ACHN (cell line): ENCODE data around the gene HS3ST5.
"Not testable (repeated sequence)": the region's sequence is repeated elsewhere in the genome, so short reads cannot be mapped to it uniquely, and the experiment has no call there.

ENCODE experiments used
- DNase-seq: peaks from one replicate; pipeline ENCODE4 v3.0.0-alpha.2; 2015
- in situ Hi-C: cut with HindIII; loops from 2 replicates; pipeline ENCODE4 v1.10.0; 2017; ENCODE audit warnings: low sequenced_read_pairs, low pct_ligation_motif_present, low pct_unique_long_range_greater_than_20kb

HS3ST5 gene

DNA sequence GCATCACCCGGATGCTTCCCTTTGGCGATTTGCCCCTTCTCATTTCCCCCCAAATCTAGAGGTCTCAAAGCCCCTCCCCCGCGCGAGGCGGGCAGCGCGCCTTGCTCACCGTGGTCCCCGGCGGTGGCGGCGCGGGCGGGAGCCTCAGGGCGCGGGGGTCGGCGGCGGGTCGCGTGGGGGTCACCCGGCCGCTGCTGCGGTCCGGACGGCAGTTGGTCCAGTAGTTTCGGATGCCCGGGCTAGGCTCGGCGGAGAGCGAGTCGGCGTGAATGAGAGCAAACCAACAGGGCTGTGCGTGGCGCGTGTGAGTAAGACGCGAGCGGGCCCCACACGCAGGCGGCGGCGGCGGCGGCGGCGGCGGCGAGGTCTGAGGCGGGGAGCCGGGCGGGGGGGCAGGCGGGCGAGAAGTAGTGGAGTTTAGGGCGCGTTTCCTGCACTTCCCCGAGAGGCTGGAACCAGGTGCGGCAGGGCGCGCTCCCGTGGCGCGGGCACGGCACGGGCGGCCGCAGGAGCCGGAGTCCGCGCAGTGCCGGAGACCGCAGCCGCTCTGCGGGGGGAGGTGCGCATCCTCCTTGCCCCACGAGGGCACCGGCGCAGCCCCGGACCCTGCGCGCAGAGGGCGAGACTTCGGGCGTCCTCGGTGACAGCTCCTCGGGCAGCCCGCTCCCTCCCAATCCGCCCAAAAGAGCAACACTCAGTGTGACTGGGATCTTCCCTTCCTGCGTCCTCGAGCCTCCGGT lies 567 bp downstream of the HS3ST5 start:
- in situ Hi-C loops = no loop called here
- peak; percentile 5 for DNase-seq

DNA sequence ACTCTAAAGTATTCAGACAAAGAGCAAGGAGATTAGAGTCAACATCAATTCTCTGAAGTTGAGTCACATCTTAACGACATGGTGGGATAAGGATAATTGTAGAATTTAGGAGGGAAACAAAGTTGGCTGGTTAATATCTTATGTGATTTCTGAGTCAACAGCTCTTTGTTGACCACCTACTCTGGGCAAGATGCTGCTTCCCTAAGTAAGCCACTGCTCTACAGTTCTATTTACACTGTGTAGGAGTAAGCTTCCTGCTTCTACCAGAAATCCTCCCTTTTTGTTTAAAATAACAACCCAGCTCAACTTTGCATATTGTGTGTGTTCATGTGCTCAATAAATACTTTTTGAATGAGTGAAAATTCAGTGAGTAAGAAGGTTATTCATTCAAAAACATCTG lies 3.1 kb downstream of the HS3ST5 start:
- in situ Hi-C loops = no loop called here
- DNase-seq = no peak

DNA sequence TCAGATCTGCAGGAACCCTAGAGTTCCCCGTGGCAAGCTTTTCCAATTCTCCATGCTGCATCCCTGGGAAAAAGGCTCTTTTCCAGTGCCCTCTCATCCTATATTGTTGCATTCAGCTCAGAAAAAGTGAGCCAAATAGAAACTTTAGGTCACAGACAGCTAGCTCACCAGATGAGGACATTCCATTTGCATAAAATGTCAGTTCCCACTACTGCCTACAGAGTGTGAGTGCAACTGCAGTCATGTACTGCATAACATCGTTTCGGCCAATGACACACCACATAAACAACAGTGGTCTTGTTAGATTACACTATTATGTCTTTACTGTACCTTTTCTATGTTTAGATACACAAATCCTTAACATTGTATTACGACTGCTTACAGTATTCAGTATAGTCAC lies 8.6 kb downstream of the HS3ST5 start:
- DNase-seq = no peak
- in situ Hi-C loops = no loop called here

DNA sequence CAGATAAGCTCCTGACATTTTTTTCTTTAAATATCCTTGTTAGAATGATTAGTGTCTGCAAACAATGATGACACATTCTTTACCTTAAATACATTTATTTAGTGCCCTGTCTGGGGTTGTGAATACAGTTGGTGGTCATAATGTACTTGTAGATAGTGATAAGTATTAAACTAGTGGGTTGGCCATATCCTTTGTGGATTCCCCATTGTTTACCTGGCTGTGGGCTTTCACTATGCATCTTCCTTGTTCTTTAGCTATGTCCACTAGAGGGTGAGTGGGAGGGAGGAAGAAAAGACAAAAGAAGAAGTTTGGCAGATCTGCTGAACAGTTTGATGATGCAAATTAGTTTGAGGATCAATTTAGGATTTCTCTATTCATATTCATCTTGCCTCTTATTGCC lies 15.7 kb downstream of the HS3ST5 start:
- in situ Hi-C loops = no loop called here
- DNase-seq = no peak

DNA sequence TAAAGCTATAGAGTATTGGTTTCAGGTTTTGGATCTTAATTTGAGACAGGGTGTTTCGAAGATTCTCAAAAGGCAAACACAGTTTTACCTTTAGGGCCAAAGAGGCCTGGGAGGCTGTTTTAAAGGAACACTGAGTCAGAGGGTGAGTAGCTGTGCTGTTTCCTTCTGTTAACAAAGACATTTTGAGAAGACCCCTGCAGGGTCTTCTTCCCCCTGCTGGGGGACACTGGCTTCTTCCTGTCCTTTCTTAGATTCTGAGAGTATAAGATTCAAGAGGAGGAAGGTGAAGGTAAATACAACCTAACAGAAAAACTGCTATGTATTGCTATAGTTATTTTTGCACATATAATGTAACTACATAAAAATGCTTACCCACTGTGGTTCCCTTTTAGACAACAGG lies 19.0 kb downstream of the HS3ST5 start:
- in situ Hi-C loops = no loop called here
- DNase-seq = no peak

DNA sequence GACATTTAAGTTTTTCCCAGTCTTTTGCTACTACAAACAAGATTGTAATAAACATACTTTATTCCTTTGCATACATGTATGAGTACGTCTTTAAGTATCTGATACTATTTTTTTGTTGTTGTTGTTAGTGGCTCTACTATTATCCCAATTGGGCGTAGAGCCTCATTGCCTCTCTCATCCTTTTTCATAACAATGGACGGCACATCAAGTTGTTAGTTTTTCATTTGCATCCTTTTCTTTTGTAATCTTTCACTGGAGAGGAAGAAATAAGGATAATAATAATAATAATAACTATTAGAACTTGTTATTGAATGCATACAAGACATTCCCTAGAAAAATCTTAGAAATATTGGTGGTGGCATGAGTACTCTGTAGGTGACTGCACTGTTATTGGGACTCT lies 23.1 kb downstream of the HS3ST5 start:
- in situ Hi-C loops = no loop called here
- no peak for DNase-seq

DNA sequence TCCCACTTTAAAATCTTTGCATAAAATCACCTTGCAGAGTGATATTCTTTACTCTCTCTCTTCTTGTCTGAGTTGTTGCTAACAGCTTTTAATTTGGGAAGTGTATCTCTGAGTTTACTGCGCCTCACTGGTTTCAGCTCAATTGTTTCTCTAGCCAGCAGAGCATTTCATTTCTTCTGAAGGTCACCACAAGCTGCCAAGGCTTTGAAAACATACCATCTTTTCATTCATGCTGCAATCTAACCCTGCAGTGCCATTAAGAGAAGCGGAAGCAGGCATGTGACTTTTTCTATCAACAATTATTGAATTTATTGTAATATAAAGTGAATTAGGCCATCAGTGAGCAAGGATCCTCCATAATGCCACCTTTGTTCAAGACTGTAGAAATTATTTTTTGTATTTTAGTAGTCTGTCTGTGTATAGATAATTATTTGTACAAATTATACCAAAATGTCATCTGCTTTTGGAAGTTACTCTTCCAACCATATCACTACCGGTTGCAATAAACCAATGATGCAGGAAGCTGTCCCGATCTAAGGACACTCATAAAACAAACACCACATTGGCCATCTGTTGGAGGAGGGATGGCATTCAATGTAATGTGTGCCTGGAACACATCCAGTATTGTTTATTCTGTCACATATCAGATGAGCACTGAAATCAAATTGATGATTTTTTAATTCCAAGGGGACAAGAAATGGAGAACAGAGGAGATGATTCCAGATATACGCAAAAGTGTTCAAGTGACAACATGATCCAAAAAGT lies 26.8 kb downstream of the HS3ST5 start:
- DNase-seq = no peak
- in situ Hi-C loops = no loop called here

DNA sequence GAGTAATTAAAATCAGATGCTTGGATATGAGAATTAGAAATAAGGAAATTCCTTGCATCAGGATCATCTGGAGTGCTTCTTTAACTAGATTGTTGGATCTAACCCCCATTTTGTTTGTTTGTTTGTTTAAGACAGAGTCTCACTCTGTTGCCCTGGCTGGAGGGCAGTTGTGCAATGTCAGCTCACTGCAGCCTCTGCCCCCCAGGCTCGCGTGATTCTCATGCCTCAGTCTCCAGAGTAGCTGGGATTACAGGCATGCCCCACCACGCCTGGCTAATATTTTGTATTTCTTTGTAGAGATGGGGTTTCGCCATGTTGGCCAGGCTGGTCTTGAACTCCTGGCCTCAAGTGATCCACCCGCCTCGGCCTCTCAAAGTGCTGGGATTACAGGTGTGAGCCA lies 29.0 kb downstream of the HS3ST5 start:
- DNase-seq, in situ Hi-C loops: not testable (repeated sequence)

DNA sequence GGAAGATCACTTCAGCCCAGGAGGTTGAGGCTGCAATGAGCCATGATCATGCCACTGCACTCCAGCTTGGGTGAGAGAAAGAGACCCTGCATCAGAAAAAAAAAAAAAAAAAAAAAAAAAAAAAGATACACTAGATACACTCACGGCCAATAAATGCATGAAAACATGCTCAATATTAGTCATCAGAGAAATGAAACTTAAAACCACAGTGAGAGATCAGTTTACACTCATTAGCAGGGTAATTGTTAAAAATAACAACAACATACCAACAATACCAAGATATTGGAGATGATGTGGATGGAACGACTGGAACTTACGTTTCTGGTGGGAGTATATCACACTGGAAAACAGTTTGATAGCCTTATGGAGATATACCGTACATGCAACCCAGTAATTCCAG lies 29.9 kb downstream of the HS3ST5 start:
- in situ Hi-C loops = no loop called here
- DNase-seq = no peak

DNA sequence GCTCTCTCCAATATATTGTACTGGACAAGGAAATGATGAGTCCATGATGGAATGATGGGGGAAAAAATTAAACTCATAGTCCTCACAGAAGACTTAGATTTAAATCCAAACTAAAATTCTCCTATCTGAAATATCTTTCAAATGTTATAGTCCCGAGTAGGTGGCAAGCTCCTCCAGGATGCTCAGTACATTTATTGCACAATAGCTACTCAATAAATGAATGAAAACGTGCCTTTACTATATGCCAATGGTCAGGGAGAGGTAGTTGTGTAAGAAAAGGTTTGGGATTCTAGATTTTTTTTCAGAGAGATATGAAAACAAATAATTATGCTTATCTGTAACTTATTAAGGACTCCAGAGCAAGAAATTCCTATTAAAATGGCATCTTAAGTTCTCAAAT lies 32.8 kb downstream of the HS3ST5 start:
- DNase-seq = no peak
- in situ Hi-C loops = no loop called here

DNA sequence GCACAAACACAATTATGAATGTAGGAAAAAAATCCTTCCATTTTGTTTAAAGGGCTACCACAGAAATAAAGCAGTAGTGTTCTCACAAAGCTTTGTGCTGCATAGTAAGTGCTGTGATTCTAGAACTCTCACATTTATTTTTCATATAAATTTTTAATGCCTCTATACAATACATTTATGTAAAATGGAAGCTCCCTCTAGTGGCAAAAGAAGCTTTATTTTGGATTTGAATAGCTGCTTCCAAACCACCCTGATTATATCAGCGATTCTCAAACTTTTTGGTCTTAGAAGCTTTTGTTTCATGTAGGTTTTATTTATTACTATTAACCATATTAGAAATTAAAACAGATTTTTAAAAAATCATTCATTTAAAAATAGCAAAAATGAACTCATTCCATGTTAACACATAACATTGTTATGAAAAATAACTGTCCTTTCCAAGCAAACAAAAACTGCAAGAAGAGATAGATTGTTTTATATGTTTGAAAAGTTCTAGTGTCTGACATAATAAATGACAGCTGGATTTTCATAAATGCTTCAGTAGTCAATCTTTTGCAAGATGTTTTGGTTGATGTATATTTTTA lies 38.4 kb downstream of the HS3ST5 start:
- in situ Hi-C loops = no loop called here
- peak; percentile 33 for DNase-seq

DNA sequence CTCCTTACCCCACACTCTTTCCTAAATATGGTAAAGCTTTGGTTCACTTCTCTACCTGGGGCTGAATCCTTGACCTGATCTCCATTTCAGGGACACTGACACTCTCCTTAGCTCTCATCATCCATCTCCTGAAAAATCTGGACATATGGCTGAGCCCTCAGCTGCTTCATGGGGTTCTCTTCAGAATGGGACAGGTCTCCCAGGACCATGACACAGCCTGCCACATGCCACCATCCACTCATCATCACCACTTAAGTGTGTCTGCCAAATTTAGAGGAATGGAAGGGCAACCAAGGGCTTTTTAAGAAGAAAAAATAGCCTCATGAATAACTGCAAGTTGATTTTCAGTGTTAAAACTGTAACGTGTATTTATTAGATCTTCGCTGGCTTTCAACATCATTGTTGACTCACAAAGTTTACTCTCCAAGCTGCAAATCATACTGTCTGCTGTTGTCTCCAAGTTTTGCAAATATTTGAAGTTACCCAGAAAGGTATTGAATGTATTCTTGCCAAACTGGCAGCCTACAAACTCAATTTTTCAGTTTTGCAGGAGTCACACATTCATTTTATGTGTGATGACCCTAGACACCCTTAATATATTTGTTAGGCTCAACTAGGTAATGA lies 41.1 kb downstream of the HS3ST5 start:
- in situ Hi-C loops = no loop called here
- no peak for DNase-seq

DNA sequence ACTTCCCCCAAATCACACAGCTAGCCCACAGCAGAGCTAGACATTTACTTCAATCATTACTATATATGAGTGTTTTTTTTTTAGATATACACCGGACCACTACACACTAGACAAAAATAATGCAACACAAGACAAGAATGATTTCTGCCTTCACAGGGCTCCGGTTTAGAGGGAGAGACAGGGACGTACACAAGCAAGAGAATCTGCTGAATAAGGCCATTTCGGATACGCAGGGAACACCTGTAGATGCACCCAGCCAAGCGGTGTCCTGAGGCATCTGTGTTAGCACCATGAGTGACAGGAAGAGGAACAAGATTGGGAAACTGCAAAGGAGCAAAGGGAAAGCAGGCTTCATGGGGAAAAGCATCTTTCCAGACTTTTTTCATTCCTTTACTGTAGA lies 45.7 kb downstream of the HS3ST5 start:
- DNase-seq = no peak
- in situ Hi-C loops = no loop called here

DNA sequence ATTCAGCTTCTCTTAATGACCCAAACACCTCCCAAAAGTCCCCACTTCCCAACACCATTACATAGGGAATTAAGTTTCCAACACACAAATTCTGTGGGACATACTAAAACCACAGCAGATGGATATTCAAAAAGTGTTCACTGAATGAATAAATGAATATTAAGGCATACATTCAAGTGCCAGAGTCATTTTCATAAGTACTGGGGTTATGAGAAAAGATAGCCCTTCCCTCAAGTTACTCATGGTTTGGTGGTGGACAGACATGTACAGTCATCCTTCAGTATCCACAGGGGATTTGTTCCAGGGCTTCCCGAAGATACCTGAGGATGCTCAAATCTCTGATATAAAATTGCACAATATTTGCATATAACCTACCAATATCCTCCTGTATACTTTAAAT lies 50.4 kb downstream of the HS3ST5 start:
- in situ Hi-C loops = no loop called here
- DNase-seq = no peak

DNA sequence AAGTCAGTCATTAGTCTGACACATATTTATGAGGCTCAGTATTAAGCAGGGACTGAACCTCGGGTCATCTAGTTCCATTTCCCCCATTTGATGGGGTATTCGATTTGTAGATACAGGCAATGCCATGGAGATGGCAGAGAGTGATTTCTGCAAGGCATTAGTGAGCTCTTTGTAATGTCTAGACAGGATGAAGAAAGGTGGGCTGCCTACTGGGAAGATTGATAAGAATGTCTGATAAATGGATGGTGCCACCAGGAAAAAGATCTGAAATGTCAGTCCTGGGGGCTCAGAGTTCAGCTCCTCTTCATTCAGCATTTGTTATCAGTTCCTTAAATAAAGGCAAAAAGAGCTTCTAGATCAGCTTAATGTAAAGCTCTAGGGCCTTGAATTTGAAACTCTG lies 51.4 kb downstream of the HS3ST5 start:
- no peak for DNase-seq
- in situ Hi-C loops = no loop called here

DNA sequence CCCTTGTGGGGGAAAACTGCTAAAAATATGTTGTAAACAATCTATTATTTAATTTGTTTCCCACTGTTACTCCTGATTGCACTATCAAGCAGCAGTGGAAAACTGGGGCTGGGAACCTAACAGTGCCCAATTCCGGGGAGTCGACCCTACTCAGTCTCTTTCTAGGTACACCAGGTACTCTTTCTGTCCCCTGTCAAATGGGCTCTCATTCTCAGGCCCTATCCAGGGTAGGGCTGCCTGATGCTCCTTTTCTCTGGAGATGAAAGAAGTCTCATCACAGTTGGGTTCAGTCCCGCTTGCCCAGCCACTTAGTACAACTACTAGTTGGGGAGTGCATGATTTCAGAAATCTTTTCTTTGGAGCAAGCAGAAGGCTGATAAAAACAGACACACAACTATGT lies 52.0 kb downstream of the HS3ST5 start:
- DNase-seq = no peak
- in situ Hi-C loops = no loop called here

DNA sequence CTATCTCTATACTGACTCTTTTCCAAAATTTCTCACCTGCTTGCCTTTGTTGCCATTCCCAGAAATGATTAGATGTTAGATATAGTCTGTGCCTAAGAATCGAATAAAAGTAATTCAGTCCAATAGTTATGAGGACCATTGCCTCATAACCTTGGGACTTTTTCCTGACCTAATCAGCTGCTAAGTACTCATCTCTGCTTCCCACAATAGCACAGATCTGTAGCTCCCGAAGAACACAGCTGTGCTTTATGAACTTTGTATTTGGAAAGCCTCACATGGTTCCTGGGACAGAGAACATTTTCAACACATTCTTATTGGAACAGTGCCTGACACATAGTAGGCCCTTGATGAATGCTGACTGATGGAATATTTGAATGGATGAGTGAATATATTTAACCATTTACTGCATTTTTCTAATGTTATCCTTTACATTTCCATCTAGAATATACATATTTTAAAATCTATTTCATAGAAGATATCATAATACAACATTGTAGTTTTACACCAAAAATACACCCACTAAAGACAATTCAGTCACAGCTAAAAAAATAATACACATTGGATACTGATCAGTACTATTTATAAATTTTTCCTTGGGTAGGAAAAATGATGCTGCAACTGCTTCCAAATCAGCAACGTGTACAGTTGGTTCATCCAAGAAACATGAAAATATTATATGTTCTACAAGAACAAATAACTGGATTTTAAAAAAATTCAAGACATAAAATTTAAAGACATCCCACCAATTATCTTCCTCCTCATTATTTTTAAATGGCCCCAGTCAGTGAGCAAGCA lies 53.9 kb downstream of the HS3ST5 start:
- no peak for DNase-seq
- in situ Hi-C loops = no loop called here

DNA sequence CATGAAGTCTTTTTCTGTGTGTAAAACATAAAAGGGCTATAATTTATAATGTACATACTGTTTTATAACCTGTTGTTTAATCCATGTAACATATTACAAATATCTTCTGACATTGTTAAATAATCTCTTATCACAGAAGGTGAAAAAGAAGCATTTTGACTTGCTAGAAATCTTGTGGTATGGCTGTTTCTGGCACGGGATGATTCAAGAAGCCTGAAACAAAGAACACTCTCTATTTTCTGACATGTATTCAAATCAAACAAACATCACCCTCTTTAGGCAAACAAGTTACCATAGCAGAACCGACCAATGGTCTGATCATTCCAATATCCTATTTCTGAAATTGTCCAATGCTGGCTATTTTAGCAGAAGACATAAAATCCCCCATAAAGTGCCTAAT lies 55.4 kb downstream of the HS3ST5 start:
- in situ Hi-C loops = no loop called here
- no peak for DNase-seq

DNA sequence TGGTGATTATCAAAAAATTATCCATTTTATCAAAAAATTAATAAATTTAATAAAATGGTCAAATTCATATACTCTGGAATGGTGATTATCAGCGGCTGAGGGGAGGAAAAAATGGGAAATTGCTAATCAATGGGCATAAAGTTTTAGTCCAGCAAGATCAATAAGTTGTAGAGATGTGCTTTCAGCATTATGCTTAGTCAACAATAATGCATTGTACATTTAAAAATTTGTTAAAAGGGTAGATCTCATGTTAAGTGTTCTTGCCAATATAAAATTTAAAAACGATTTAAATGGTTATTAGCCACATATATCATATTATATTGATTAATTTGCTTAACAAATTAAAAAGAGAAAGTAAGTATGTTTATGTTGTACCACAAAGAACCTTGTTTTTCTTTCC lies 56.6 kb downstream of the HS3ST5 start:
- no peak for DNase-seq
- in situ Hi-C loops = no loop called here
